ENCODE results near the gene PSME1.

DNA sequence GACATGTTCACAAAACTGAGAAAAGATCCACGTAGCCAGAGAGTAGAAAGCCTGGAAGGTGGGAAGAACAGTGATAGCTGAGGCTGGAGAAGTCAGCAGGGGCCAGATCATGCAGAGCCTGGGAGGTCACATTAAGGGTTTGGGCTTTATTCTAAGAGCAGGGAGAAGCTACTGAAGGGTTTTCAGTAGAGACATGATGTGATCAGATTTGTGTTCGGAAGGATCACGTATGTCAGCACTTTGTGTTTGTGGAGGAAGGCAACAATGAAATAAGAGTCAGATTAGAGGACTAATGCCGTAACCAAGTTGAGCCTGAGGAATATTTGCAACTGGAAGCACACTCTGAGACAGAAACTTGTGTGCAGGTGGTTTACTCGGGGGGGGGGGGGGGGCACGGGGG lies 46.1 kb upstream of the PSME1 start:
- TF ChIP-seq, protein P1, sequence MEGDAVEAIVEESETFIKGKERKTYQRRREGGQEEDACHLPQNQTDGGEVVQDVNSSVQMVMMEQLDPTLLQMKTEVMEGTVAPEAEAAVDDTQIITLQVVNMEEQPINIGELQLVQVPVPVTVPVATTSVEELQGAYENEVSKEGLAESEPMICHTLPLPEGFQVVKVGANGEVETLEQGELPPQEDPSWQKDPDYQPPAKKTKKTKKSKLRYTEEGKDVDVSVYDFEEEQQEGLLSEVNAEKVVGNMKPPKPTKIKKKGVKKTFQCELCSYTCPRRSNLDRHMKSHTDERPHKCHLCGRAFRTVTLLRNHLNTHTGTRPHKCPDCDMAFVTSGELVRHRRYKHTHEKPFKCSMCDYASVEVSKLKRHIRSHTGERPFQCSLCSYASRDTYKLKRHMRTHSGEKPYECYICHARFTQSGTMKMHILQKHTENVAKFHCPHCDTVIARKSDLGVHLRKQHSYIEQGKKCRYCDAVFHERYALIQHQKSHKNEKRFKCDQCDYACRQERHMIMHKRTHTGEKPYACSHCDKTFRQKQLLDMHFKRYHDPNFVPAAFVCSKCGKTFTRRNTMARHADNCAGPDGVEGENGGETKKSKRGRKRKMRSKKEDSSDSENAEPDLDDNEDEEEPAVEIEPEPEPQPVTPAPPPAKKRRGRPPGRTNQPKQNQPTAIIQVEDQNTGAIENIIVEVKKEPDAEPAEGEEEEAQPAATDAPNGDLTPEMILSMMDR (conservative IDR thresholded peaks at IDR 0.05; ENCODE audit: low read length) = no peak
- TF ChIP-seq EZH2phosphoT487 (IDR thresholded peaks at IDR 0.05; ENCODE audit: borderline replicate concordance) = no peak

Data from Loucy (cell line).